Measurements from ENCODE around the gene RUSF1. TPM values are rescaled to one million over a fixed set of nuclear protein-coding genes. Genes with fewer than 3 reads are reported as not detected.

The RUSF1 gene
- total RNA-seq, 1 experiment from 2014 or later: 59.3 TPM

GRCh38 chr16:31499928-31500327 is 8.3 kb downstream of the RUSF1 start:
- Histone ChIP-seq H3K79me2 (ENCODE audit: insufficient read depth, low read length) (no peaks in the 10 kb centered on the region), H4K20me1 (ENCODE audit: insufficient read depth) (no peaks in the 10 kb centered on the region), H3K9me2 (ENCODE audit: insufficient read depth) (no peaks in the 10 kb centered on the region), H3K9me3 (ENCODE audit: control insufficient read depth in 1 of 2, insufficient read depth in 1 of 2, low read depth in 1 of 2, low read length in 2 of 2) (no peaks in the 10 kb centered on the region), H3K27ac (ENCODE audit: low read depth, low read length) (no peak overlapping the region), H3K9ac (ENCODE audit: low read length) (no peak overlapping the region), H3K4me1 (ENCODE audit: control insufficient read depth in 1 of 2, insufficient read depth in 2 of 2, low read length in 2 of 2) (no peaks in the 10 kb centered on the region), H3K4me2 (ENCODE audit: low read length) (no peak overlapping the region), H2AFZ (ENCODE audit: low read depth, low read length, poor library complexity, severe bottlenecking) (no peak overlapping the region), H3K4me3 (replicated peaks in 1 of 2; ENCODE audit: low read depth in 1 of 2, low read length in 2 of 2) (no peak overlapping the region), H3K36me3 (ENCODE audit: control insufficient read depth in 1 of 2, insufficient read depth in 2 of 2, low read length in 2 of 2) (peaks cover 3 to 5% of the 10 kb centered on the region in 2 experiments; a peak in 3 of 4 replicates), H3K27me3 (ENCODE audit: insufficient read depth, low read length) (no peaks in the 10 kb centered on the region)
- ChIA-PET CTCF (no interaction called here), RAD21 (ENCODE audit: low non-redundant PET in 1 of 2, low total read pairs in 2 of 2, uncharacterized antibody in 2 of 2, unreplicated experiment in 2 of 2) (no interaction called here), POLR2A (no interaction called here)
- intact Hi-C loops (cut with micrococcal nuclease): loop anchor here (10.0 kb wide), 1 partner anchor 375 kb away; the partner anchor contains the start of gene ZNF267
- DNase-seq (ENCODE audit: low read depth, low spot score): no peak
- ATAC-seq: no peak
- no peak for TF ChIP-seq ELF1 (IDR thresholded peaks at IDR 0.05; ENCODE audit: borderline replicate concordance, low read depth)
- no TSS peak for BruUV-seq (replicated peaks)

GRCh38 chr16:31498493-31498892 is 9.7 kb downstream of the RUSF1 start:
- Histone ChIP-seq H3K4me1 (ENCODE audit: control insufficient read depth in 1 of 2, insufficient read depth in 2 of 2, low read length in 2 of 2) (no peaks in the 10 kb centered on the region), H4K20me1 (ENCODE audit: insufficient read depth) (no peaks in the 10 kb centered on the region), H3K27ac (ENCODE audit: low read depth, low read length) (no peak overlapping the region), H3K9me2 (ENCODE audit: insufficient read depth) (no peaks in the 10 kb centered on the region), H3K36me3 (ENCODE audit: control insufficient read depth in 1 of 2, insufficient read depth in 2 of 2, low read length in 2 of 2) (peaks cover 5% of the 10 kb centered on the region in 2 experiments; a peak in 3 of 4 replicates), H3K79me2 (ENCODE audit: insufficient read depth, low read length) (no peaks in the 10 kb centered on the region), H3K9me3 (ENCODE audit: control insufficient read depth in 1 of 2, insufficient read depth in 1 of 2, low read depth in 1 of 2, low read length in 2 of 2) (no peaks in the 10 kb centered on the region), H2AFZ (ENCODE audit: low read depth, low read length, poor library complexity, severe bottlenecking) (no peak overlapping the region), H3K27me3 (ENCODE audit: insufficient read depth, low read length) (no peaks in the 10 kb centered on the region), H3K4me3 (replicated peaks in 1 of 2; ENCODE audit: low read depth in 1 of 2, low read length in 2 of 2) (no peak overlapping the region), H3K9ac (ENCODE audit: low read length) (no peak overlapping the region), H3K4me2 (ENCODE audit: low read length) (no peak overlapping the region)
- ChIA-PET POLR2A (no interaction called here), RAD21 (ENCODE audit: low non-redundant PET in 1 of 2, low total read pairs in 2 of 2, uncharacterized antibody in 2 of 2, unreplicated experiment in 2 of 2) (no interaction called here), CTCF (interaction anchor here (0.8 kb wide), 1 partner anchor 25 kb away, joined by 3 read pairs; no protein-coding TSS in a partner anchor)
- TF ChIP-seq POLR2AphosphoS5 (IDR thresholded peaks at IDR 0.05; ENCODE audit: low read depth, low read length) (no peak), YY1 (IDR thresholded peaks at IDR 0.05; ENCODE audit: extremely low read depth, insufficient replicate concordance, low read depth, low read length) (no peak), TCF7L2 (IDR thresholded peaks at IDR 0.05; ENCODE audit: borderline replicate concordance, extremely low read depth, insufficient read depth, insufficient read length) (no peak), EGR1 (IDR thresholded peaks at IDR 0.05; ENCODE audit: low read depth) (no peak), ZBTB33 (IDR thresholded peaks at IDR 0.05; ENCODE audit: extremely low read depth, insufficient replicate concordance, low read length) (no peak), EZH2phosphoT487 (IDR thresholded peaks at IDR 0.05; ENCODE audit: borderline replicate concordance) (no peak), SP1 (IDR thresholded peaks at IDR 0.05; ENCODE audit: low read depth) (no peak), ZFX (IDR thresholded peaks at IDR 0.05) (no peak), CEBPB (IDR thresholded peaks at IDR 0.05; ENCODE audit: low read depth) (no peak)
- intact Hi-C loops (cut with micrococcal nuclease): no loop called here
- ATAC-seq (no peak), DNase-seq (ENCODE audit: low read depth, low spot score) (no peak)
- BruUV-seq (replicated peaks): no TSS peak

Data from HCT116 (cell line).